Mesenchymal stem cell (in vitro differentiated cells and primary cell): ENCODE data around the gene NBPF1. TPM values are rescaled to one million over a fixed set of nuclear protein-coding genes. Genes with fewer than 3 reads are reported as not detected.
"Not testable (repeated sequence)": the region's sequence is repeated elsewhere in the genome, so short reads cannot be mapped to it uniquely, and the experiment has no call there.

Experiments used
- DNase-seq: peaks from one replicate; pipeline ENCODE4 v3.0.0-alpha.2; 2013
- H2AFZ ChIP-seq: one replicate; pipeline ENCODE4 v1.6.1; 2013; ENCODE audit warnings: low read depth, mild to moderate bottlenecking, control low read depth, inconsistent platforms, low read length, moderate library complexity
- H2AK5ac ChIP-seq: 2 replicates; pipeline ENCODE4 v1.6.1; 2013; ENCODE audit warnings: low read length, moderate library complexity, mild to moderate bottlenecking, inconsistent platforms; ENCODE audit not compliant: severe bottlenecking
- H2BK120ac ChIP-seq: one replicate; pipeline ENCODE4 v1.6.1; 2013; ENCODE audit warnings: low read depth, mild to moderate bottlenecking, inconsistent platforms, low read length, moderate library complexity
- H2BK12ac ChIP-seq, 2 experiments: one replicate each; pipeline ENCODE4 v1.6.1; 2013; ENCODE audit warnings: inconsistent platforms in 2 of 2, low read length in 2 of 2, mild to moderate bottlenecking in 2 of 2, moderate library complexity in 2 of 2, control low read depth in 1 of 2
- H2BK15ac ChIP-seq: one replicate; pipeline ENCODE4 v1.6.1; 2013; ENCODE audit warnings: mild to moderate bottlenecking, low read depth, inconsistent platforms; ENCODE audit not compliant: poor library complexity, severe bottlenecking
- H2BK5ac ChIP-seq: 2 replicates; pipeline ENCODE4 v1.6.1; 2013; ENCODE audit warnings: low read depth, mild to moderate bottlenecking, low read length, control low read depth, inconsistent platforms; ENCODE audit not compliant: poor library complexity, severe bottlenecking
- H3K14ac ChIP-seq, 2 experiments: one replicate each; pipeline ENCODE4 v1.6.1; 2013; ENCODE audit warnings: inconsistent platforms in 2 of 2, low read length in 2 of 2, control low read depth in 1 of 2, mild to moderate bottlenecking in 1 of 2, moderate library complexity in 1 of 2
- H3K18ac ChIP-seq, 2 experiments: one replicate each; pipeline ENCODE4 v1.6.1; 2013; ENCODE audit warnings: inconsistent platforms in 2 of 2, low read length in 2 of 2, control low read depth in 1 of 2, low read depth in 1 of 2, mild to moderate bottlenecking in 1 of 2
- H3K23ac ChIP-seq, 2 experiments: one replicate each; pipeline ENCODE4 v1.6.1; 2013; ENCODE audit warnings: inconsistent platforms in 2 of 2, low read length in 2 of 2, mild to moderate bottlenecking in 2 of 2, moderate library complexity in 2 of 2, control low read depth in 1 of 2
- H3K27ac ChIP-seq: 2 replicates; pipeline ENCODE4 v1.5.1; 2013; ENCODE audit warnings: mild to moderate bottlenecking, moderate library complexity, low read length, control low read depth, inconsistent platforms; ENCODE audit not compliant: poor library complexity, severe bottlenecking
- H3K27me3 ChIP-seq, 2 experiments: 2 replicates each; pipeline versions ENCODE4 v1.6.1 to v1.7.0; 2013; ENCODE audit warnings: low read length in 2 of 2, mild to moderate bottlenecking in 2 of 2, moderate library complexity in 2 of 2, control low read depth in 1 of 2, inconsistent platforms in 1 of 2; ENCODE audit not compliant: control insufficient read depth in 1 of 2, insufficient read depth in 1 of 2
- H3K36me3 ChIP-seq, 2 experiments: 2 replicates each; pipeline versions ENCODE4 v1.6.1 to v1.7.0; 2013; ENCODE audit warnings: low read length in 2 of 2, control low read depth in 1 of 2, inconsistent platforms in 1 of 2, low read depth in 1 of 2, mild to moderate bottlenecking in 1 of 2; ENCODE audit not compliant: insufficient read depth in 2 of 2, control insufficient read depth in 1 of 2
- H3K4ac ChIP-seq, 2 experiments: one replicate each; pipeline ENCODE4 v1.6.1; 2013; ENCODE audit warnings: inconsistent platforms in 2 of 2, low read length in 2 of 2, mild to moderate bottlenecking in 2 of 2, moderate library complexity in 2 of 2, control low read depth in 1 of 2, low read depth in 1 of 2
- H3K4me1 ChIP-seq: 2 replicates; pipeline ENCODE4 v1.6.1; 2013; ENCODE audit warnings: low read depth, low read length, control low read depth; ENCODE audit not compliant: control insufficient read depth, insufficient read depth
- H3K4me2 ChIP-seq: 2 replicates; pipeline ENCODE4 v1.6.1; 2013; ENCODE audit warnings: low read length, mild to moderate bottlenecking, inconsistent platforms; ENCODE audit not compliant: poor library complexity, severe bottlenecking
- H3K4me3 ChIP-seq, 2 experiments: 2 replicates each; pipeline versions ENCODE4 v1.5.1 to v1.7.0; 2013; ENCODE audit warnings: low read length in 2 of 2, mild to moderate bottlenecking in 2 of 2, control low read depth in 1 of 2, low read depth in 1 of 2; ENCODE audit not compliant: insufficient read depth in 1 of 2
- H3K79me1 ChIP-seq: replicated peaks from 2 replicates; pipeline ENCODE4 v1.6.1; 2013; ENCODE audit warnings: mild to moderate bottlenecking, control low read depth, low read length, inconsistent platforms; ENCODE audit not compliant: poor library complexity, severe bottlenecking
- H3K9ac ChIP-seq: 2 replicates; pipeline ENCODE4 v1.7.0; 2013; ENCODE audit warnings: mild to moderate bottlenecking, low read length, moderate library complexity
- H3K9me3 ChIP-seq: 2 replicates; pipeline ENCODE4 v1.7.0; 2013; ENCODE audit warnings: mild to moderate bottlenecking, low read length; ENCODE audit not compliant: control insufficient read depth
- H4K8ac ChIP-seq: one replicate; pipeline ENCODE4 v1.6.1; 2013; ENCODE audit warnings: inconsistent platforms, mild to moderate bottlenecking, low read length, moderate library complexity
- H4K91ac ChIP-seq: one replicate; pipeline ENCODE4 v1.6.1; 2013; ENCODE audit warnings: mild to moderate bottlenecking, low read length, inconsistent platforms
- WGBS: methylation state at CpG from one replicate; pipeline ENCODE4 v1.1.7; 2013; ENCODE audit warnings: mixed read lengths; 5-methylcytosine and 5-hydroxymethylcytosine counted together
- polyA plus RNA-seq, 2 experiments: library from polyadenylated mRNA; stranded (reverse); fragments of 200-250 nt; gene quantifications; one replicate each; pipeline ENCODE4 v1.2.3, GENCODE V29; 2013

NBPF1 gene
- 17.1 TPM for polyA plus RNA-seq (2013, experiment 1 of 2)
- 15.7 TPM for polyA plus RNA-seq (2013, experiment 2 of 2)

DNA sequence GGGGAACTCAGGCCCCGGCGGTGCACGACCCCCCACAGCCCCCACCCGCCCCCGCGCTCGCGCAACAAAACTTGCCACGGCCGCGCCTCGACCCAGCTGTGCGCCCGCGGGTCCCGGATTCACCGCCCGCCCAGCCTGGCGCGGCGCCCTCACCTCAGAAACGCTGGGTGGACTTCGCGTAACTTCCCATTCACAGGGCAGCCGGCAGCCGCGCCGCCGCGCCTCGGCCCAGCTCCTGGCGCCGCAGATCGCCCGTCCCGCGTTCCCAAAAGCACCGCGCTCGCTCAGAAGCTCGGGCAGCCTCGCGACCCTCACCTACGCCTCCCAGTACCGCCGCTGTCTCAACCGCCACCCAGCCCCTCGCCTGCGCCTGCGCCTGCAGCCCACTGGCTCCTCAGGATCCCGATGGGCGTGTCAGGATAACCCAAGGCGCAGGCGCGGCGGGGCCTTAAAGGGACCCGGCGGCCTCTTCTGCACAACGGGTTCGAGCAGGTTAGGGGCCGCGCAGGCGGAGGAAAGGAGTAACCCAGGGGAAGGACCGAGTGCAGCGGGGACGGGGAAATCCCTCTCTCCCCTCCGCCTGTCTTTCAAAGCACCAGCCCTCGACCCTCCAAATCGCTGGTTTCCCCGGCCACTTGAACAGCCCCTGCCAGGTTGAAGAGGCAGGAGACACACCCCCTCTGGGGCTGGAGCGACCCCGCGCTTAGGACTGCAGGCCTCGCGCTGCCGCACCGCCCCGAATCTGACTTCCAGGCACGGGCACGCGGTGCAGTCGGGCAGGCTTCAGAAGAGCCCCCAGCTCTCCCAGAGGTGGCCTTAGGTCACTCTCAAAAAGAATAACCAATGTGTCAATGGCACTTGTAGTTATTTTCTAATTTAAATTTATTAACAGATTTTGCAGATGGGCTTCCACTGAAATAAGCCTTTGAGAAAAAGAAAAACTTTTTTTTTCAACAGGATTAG is at the start of gene NBPF1:
NBPF1 (minus strand) TSS at position 380 of the 963 bp plus-strand sequence.
- H3K4ac ChIP-seq, result peak within 1 kb of the TSS; percentile 51 to 97
- peak within 1 kb of the TSS; percentile 89 to 96 for H3K4me3 ChIP-seq

DNA sequence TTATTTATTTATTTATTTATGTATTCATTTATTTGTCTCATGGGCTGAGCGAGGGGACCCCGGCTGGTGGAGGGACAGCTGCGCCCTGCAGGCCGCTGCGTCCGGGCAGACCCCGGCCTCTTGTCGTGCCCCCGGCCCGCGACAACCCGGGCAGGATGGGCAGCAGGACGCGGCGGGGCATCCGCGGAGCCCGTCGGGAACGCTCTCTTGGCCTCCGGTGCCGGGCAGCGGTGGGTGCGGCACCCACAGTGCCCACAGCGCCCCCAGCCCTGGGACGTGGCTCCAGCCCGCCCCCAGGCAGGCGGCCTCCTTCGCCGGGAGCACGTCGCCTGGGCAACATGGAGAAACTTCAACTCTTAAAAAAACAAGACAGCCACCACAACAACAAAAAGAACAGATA is 44.9 kb upstream of the NBPF1 start:
- H3K36me3 ChIP-seq, H2BK5ac ChIP-seq, H2BK15ac ChIP-seq, H3K9ac ChIP-seq, H3K4me1 ChIP-seq, H3K79me1 ChIP-seq, H2AFZ ChIP-seq, H3K14ac ChIP-seq, H3K4ac ChIP-seq, H4K91ac ChIP-seq, H3K9me3 ChIP-seq, H3K27me3 ChIP-seq, H4K8ac ChIP-seq, H3K4me3 ChIP-seq, H2BK120ac ChIP-seq, H2AK5ac ChIP-seq, H3K18ac ChIP-seq, H2BK12ac ChIP-seq, H3K4me2 ChIP-seq, H3K27ac ChIP-seq, H3K23ac ChIP-seq, DNase-seq: not testable (repeated sequence)
- WGBS, result no CpG with 5 or more reads among the region's 32 CpGs

More for the DNA sequence above, at the start of gene NBPF1:
- Histone ChIP-seq H2BK15ac (peak within 1 kb of the TSS; percentile 100), H2BK120ac (peak within 1 kb of the TSS; percentile 93), H3K9ac (peak within 1 kb of the TSS; percentile 84), H3K9me3 (no peaks in the 10 kb centered on the region), H3K27me3 (no peaks in the 10 kb centered on the region), H4K8ac (peak within 1 kb of the TSS; percentile 92), H2BK12ac (peak within 1 kb of the TSS; percentile 63 to 97), H4K91ac (peak within 1 kb of the TSS; percentile 85), H2BK5ac (no peak within 1 kb of the TSS), H3K18ac (peak within 1 kb of the TSS; percentile 96 to 100), H2AK5ac (peak within 1 kb of the TSS; percentile 1), H3K79me1 (peaks cover 22% of the 10 kb centered on the region), H3K36me3 (peaks cover 7 to 12% of the 10 kb centered on the region in 2 experiments), H3K14ac (peak within 1 kb of the TSS in 1 of 2 experiments; percentile 100), H3K23ac (peak within 1 kb of the TSS in 1 of 2 experiments; percentile 97), H3K4me1 (peaks cover 9% of the 10 kb centered on the region), H3K27ac (no peak within 1 kb of the TSS), H3K4me2 (peak within 1 kb of the TSS; percentile 97), H2AFZ (peak within 1 kb of the TSS; percentile 100)
- peak; percentile 97 for DNase-seq
- under 1% methylated on average over 82 of the region's 82 CpGs for WGBS

- not testable (repeated sequence) for H3K4me3 ChIP-seq, H3K14ac ChIP-seq, H3K18ac ChIP-seq, H2BK120ac ChIP-seq, H3K79me1 ChIP-seq, H3K9me3 ChIP-seq, H2AK5ac ChIP-seq, H2BK5ac ChIP-seq, H2BK15ac ChIP-seq, DNase-seq, H4K91ac ChIP-seq, H2AFZ ChIP-seq, H3K9ac ChIP-seq, H3K36me3 ChIP-seq, H3K4ac ChIP-seq, H4K8ac ChIP-seq, H3K27ac ChIP-seq, H3K27me3 ChIP-seq, H3K23ac ChIP-seq, H3K4me2 ChIP-seq, H2BK12ac ChIP-seq, H3K4me1 ChIP-seq
- WGBS, result no CpG with 5 or more reads among the region's 14 CpGs
These were observed 43.8 kb upstream of the NBPF1 start for GRCh38 chr1:16656981-16657683.

GRCh38 chr1:16656574-16656973 is 43.2 kb upstream of the NBPF1 start:
- H3K27ac ChIP-seq, H3K4me2 ChIP-seq, H3K18ac ChIP-seq, H3K4me3 ChIP-seq, H3K36me3 ChIP-seq, DNase-seq, H3K23ac ChIP-seq, H3K4ac ChIP-seq, H2BK15ac ChIP-seq, H3K9me3 ChIP-seq, H2AFZ ChIP-seq, H2BK5ac ChIP-seq, H3K9ac ChIP-seq, H3K14ac ChIP-seq, H3K79me1 ChIP-seq, H2BK120ac ChIP-seq, H3K27me3 ChIP-seq, H2BK12ac ChIP-seq, H4K91ac ChIP-seq, H4K8ac ChIP-seq, H2AK5ac ChIP-seq, H3K4me1 ChIP-seq: not testable (repeated sequence)
- no CpG with 5 or more reads among the region's 6 CpGs for WGBS
